ENCODE results near the gene TMEM169. TPM values are rescaled to one million over a fixed set of nuclear protein-coding genes. Genes with fewer than 3 reads are reported as not detected.

The TMEM169 gene
- total RNA-seq, 6 experiments from 2014 or later: 0.29 to 2.7 (median 1.0) TPM

GRCh38 chr2:216039918-216040317, 41.8 kb upstream of the TMEM169 start:
- H3K27ac ChIP-seq: no peak overlapping the region
- TF ChIP-seq POLR2A (IDR thresholded peaks at IDR 0.05): no peak
- no peak for TF ChIP-seq CTCF (IDR thresholded peaks at IDR 0.05)
- H3K27me3 ChIP-seq: no peaks in the 10 kb centered on the region
- no peak for DNase-seq
- no peaks in the 10 kb centered on the region for H3K4me1 ChIP-seq
- ATAC-seq: no peak
- intact Hi-C loops (cut with DNase I): no loop called here
- H3K4me3 ChIP-seq: no peak overlapping the region
- H3K9me3 ChIP-seq: no peaks in the 10 kb centered on the region
- 91% methylated on average over 3 of the region's 3 CpGs for WGBS (ENCODE audit: insufficient coverage, low coverage, low lambda C conversion rate, missing lambda C conversion rate)
- peaks cover 0 to 97% (median 38%) of the 10 kb centered on the region in 4 donors for H3K36me3 ChIP-seq

GRCh38 chr2:216041438-216041837, 40.3 kb upstream of the TMEM169 start:
- Histone ChIP-seq H3K4me3 (no peak overlapping the region), H3K27me3 (no peaks in the 10 kb centered on the region), H3K4me1 (no peaks in the 10 kb centered on the region), H3K27ac (no peak overlapping the region), H3K36me3 (peaks cover 0 to 97% (median 36%) of the 10 kb centered on the region in 4 donors), H3K9me3 (no peaks in the 10 kb centered on the region)
- peak; percentile 25 to 74 (median 38) for ATAC-seq
- WGBS (ENCODE audit: insufficient coverage, low coverage, low lambda C conversion rate, missing lambda C conversion rate): 34% methylated on average over 2 of the region's 2 CpGs
- DNase-seq: no peak
- intact Hi-C loops (cut with DNase I): no loop called here
- TF ChIP-seq CTCF (IDR thresholded peaks at IDR 0.05): no peak
- no peak for TF ChIP-seq POLR2A (IDR thresholded peaks at IDR 0.05)

GRCh38 chr2:216043949-216044348, 37.8 kb upstream of the TMEM169 start:
- H3K4me1 ChIP-seq: no peaks in the 10 kb centered on the region
- peaks cover 0 to 97% (median 40%) of the 10 kb centered on the region in 4 donors for H3K36me3 ChIP-seq
- WGBS (ENCODE audit: insufficient coverage, low coverage, low lambda C conversion rate, missing lambda C conversion rate): 70% methylated on average over 2 of the region's 5 CpGs
- DNase-seq (no peak), ATAC-seq (no peak)
- H3K27me3 ChIP-seq: no peaks in the 10 kb centered on the region
- no peak overlapping the region for H3K4me3 ChIP-seq
- TF ChIP-seq CTCF (IDR thresholded peaks at IDR 0.05) (no peak), POLR2A (IDR thresholded peaks at IDR 0.05) (no peak)
- intact Hi-C loops (cut with DNase I): no loop called here
- no peaks in the 10 kb centered on the region for H3K9me3 ChIP-seq
- no peak overlapping the region for H3K27ac ChIP-seq

- H3K9me3 ChIP-seq: no peaks in the 10 kb centered on the region
- TF ChIP-seq CTCF (IDR thresholded peaks at IDR 0.05): no peak
- no peak for TF ChIP-seq POLR2A (IDR thresholded peaks at IDR 0.05)
- intact Hi-C loops (cut with DNase I): no loop called here
- H3K27ac ChIP-seq: no peak overlapping the region
- no peak for DNase-seq
- no peak overlapping the region for H3K4me3 ChIP-seq
- H3K4me1 ChIP-seq: no peaks in the 10 kb centered on the region
- WGBS (ENCODE audit: insufficient coverage, low coverage, low lambda C conversion rate, missing lambda C conversion rate): 50% methylated on average over 4 of the region's 5 CpGs
- peaks cover 0 to 97% (median 38%) of the 10 kb centered on the region in 4 donors for H3K36me3 ChIP-seq
- H3K27me3 ChIP-seq: no peaks in the 10 kb centered on the region
- ATAC-seq: no peak
Measured at GRCh38 chr2:216044883-216045486, 36.7 kb upstream of the TMEM169 start.

Data from right lobe of liver (tissue), 6 donors.